Uterus (tissue), 2 donors: ENCODE results near the gene ZNF438.

Experiments
- POLR2A ChIP-seq, 2 donors: fragments of 450-650 bp; IDR thresholded peaks; one replicate each; pipeline ENCODE4 v1.6.1; 2016; ENCODE audit warnings: antibody characterized with exemption in 2 of 2, mild to moderate bottlenecking in 1 of 2, moderate library complexity in 1 of 2
- TF ChIP-seq, protein P1 (sequence below), 4 experiments: fragments of 200-600 bp in 2 of 4; fragments of 450-650 bp in 2 of 4; sonication (generic) in 2 of 4; IDR thresholded peaks; one replicate each; pipeline ENCODE4 v1.5.1; 2016 to 2019; ENCODE audit warnings: antibody characterized with exemption in 4 of 4, mild to moderate bottlenecking in 2 of 4, moderate library complexity in 1 of 4

- no peak for TF ChIP-seq POLR2A (IDR thresholded peaks at IDR 0.05)
- TF ChIP-seq, protein P1, sequence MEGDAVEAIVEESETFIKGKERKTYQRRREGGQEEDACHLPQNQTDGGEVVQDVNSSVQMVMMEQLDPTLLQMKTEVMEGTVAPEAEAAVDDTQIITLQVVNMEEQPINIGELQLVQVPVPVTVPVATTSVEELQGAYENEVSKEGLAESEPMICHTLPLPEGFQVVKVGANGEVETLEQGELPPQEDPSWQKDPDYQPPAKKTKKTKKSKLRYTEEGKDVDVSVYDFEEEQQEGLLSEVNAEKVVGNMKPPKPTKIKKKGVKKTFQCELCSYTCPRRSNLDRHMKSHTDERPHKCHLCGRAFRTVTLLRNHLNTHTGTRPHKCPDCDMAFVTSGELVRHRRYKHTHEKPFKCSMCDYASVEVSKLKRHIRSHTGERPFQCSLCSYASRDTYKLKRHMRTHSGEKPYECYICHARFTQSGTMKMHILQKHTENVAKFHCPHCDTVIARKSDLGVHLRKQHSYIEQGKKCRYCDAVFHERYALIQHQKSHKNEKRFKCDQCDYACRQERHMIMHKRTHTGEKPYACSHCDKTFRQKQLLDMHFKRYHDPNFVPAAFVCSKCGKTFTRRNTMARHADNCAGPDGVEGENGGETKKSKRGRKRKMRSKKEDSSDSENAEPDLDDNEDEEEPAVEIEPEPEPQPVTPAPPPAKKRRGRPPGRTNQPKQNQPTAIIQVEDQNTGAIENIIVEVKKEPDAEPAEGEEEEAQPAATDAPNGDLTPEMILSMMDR (IDR thresholded peaks at IDR 0.05) = no peak
These were observed 102.9 kb downstream of the ZNF438 start for GRCh38 chr10:30928742-30929141.
